ENCODE results near the gene ALDH3A2. TPM values are rescaled to one million over a fixed set of nuclear protein-coding genes. Genes with fewer than 3 reads are reported as not detected.

ALDH3A2 gene
- total RNA-seq, 2 donors from 2014 or later: 26.9 to 60.1 TPM

GRCh38 chr17:19673623-19674022, 25.1 kb downstream of the ALDH3A2 start:
- H3K9ac ChIP-seq (ENCODE audit: extremely low read depth, low read length, poor library complexity, severe bottlenecking): no peak overlapping the region
- H3K4me1 Mint-ChIP-seq: no peaks in the 10 kb centered on the region

GRCh38 chr17:19676896-19677295, 28.3 kb downstream of the ALDH3A2 start:
- Mint-ChIP-seq H3K27me3 (ENCODE audit: insufficient read depth) (no peaks in the 10 kb centered on the region), H3K9me3 (peaks cover 41% of the 10 kb centered on the region), H3K4me3 (no peak overlapping the region), H3K27ac (no peak overlapping the region), H3K36me3 (ENCODE audit: low read depth) (peaks cover 83% of the 10 kb centered on the region), H3K4me1 (no peaks in the 10 kb centered on the region)
- H3K9me3 ChIP-seq (ENCODE audit: control insufficient read depth, low read length): peaks cover 43% of the 10 kb centered on the region
- H3K36me3 ChIP-seq (ENCODE audit: control insufficient read depth, insufficient read depth, low read length): peaks cover 76% of the 10 kb centered on the region
- TF ChIP-seq, protein P1, sequence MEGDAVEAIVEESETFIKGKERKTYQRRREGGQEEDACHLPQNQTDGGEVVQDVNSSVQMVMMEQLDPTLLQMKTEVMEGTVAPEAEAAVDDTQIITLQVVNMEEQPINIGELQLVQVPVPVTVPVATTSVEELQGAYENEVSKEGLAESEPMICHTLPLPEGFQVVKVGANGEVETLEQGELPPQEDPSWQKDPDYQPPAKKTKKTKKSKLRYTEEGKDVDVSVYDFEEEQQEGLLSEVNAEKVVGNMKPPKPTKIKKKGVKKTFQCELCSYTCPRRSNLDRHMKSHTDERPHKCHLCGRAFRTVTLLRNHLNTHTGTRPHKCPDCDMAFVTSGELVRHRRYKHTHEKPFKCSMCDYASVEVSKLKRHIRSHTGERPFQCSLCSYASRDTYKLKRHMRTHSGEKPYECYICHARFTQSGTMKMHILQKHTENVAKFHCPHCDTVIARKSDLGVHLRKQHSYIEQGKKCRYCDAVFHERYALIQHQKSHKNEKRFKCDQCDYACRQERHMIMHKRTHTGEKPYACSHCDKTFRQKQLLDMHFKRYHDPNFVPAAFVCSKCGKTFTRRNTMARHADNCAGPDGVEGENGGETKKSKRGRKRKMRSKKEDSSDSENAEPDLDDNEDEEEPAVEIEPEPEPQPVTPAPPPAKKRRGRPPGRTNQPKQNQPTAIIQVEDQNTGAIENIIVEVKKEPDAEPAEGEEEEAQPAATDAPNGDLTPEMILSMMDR (conservative IDR thresholded peaks at IDR 0.05): no peak
- no peak overlapping the region for H3K27ac ChIP-seq (ENCODE audit: low read depth, low read length)
- H3K9ac ChIP-seq (ENCODE audit: extremely low read depth, low read length, poor library complexity, severe bottlenecking): no peak overlapping the region
- DNase-seq: no peak
- H3K4me3 ChIP-seq (ENCODE audit: low read length): peak overlapping the region; percentile 23
- no peaks in the 10 kb centered on the region for H3K27me3 ChIP-seq (ENCODE audit: control insufficient read depth, insufficient read depth, low read length, poor library complexity, severe bottlenecking)
- 95 to 96% methylated on average over 3 to 4 of the region's 4 CpGs for WGBS, 2 experiments (ENCODE audit: insufficient coverage in 1 of 2, insufficient read length in 1 of 2)
- H3K4me1 ChIP-seq (ENCODE audit: control insufficient read depth, insufficient read depth, low read length): no peaks in the 10 kb centered on the region

More at GRCh38 chr17:19673623-19674022, 25.1 kb downstream of the ALDH3A2 start:
- no peak overlapping the region for H3K27ac ChIP-seq (ENCODE audit: low read depth, low read length)
- no peaks in the 10 kb centered on the region for H3K4me1 ChIP-seq (ENCODE audit: control insufficient read depth, insufficient read depth, low read length)
- Mint-ChIP-seq H3K36me3 (ENCODE audit: low read depth) (peaks cover 87% of the 10 kb centered on the region), H3K27me3 (ENCODE audit: insufficient read depth) (no peaks in the 10 kb centered on the region), H3K4me3 (no peak overlapping the region), H3K9me3 (peaks cover 34% of the 10 kb centered on the region), H3K27ac (no peak overlapping the region)
- no peak for DNase-seq
- H3K9me3 ChIP-seq (ENCODE audit: control insufficient read depth, low read length): peaks cover 38% of the 10 kb centered on the region
- no peak overlapping the region for H3K4me3 ChIP-seq (ENCODE audit: low read length)
- TF ChIP-seq, protein P1 (conservative IDR thresholded peaks at IDR 0.05): no peak
- no peaks in the 10 kb centered on the region for H3K27me3 ChIP-seq (ENCODE audit: control insufficient read depth, insufficient read depth, low read length, poor library complexity, severe bottlenecking)
- H3K36me3 ChIP-seq (ENCODE audit: control insufficient read depth, insufficient read depth, low read length): peaks cover 86% of the 10 kb centered on the region
- WGBS, 2 experiments (ENCODE audit: insufficient coverage in 1 of 2, insufficient read length in 1 of 2): 93 to 98% methylated on average over 3 of the region's 3 CpGs

- no peak overlapping the region for H3K9ac ChIP-seq (ENCODE audit: extremely low read depth, low read length, poor library complexity, severe bottlenecking)
- H3K4me3 ChIP-seq (ENCODE audit: low read length): peak overlapping the region; percentile 13
- H3K9me3 ChIP-seq (ENCODE audit: control insufficient read depth, low read length): peaks cover 43% of the 10 kb centered on the region
- Mint-ChIP-seq H3K4me1 (no peaks in the 10 kb centered on the region), H3K27me3 (ENCODE audit: insufficient read depth) (no peaks in the 10 kb centered on the region), H3K4me3 (no peak overlapping the region), H3K36me3 (ENCODE audit: low read depth) (peaks cover 82% of the 10 kb centered on the region), H3K27ac (no peak overlapping the region), H3K9me3 (peaks cover 44% of the 10 kb centered on the region)
- no peaks in the 10 kb centered on the region for H3K27me3 ChIP-seq (ENCODE audit: control insufficient read depth, insufficient read depth, low read length, poor library complexity, severe bottlenecking)
- no peaks in the 10 kb centered on the region for H3K4me1 ChIP-seq (ENCODE audit: control insufficient read depth, insufficient read depth, low read length)
- TF ChIP-seq, protein P1 (conservative IDR thresholded peaks at IDR 0.05): no peak
- WGBS, 2 experiments (ENCODE audit: insufficient coverage in 1 of 2, insufficient read length in 1 of 2): 99 to 100% methylated on average over 3 to 5 of the region's 5 CpGs
- peak; percentile 70 for DNase-seq
- H3K27ac ChIP-seq (ENCODE audit: low read depth, low read length): no peak overlapping the region
- H3K36me3 ChIP-seq (ENCODE audit: control insufficient read depth, insufficient read depth, low read length): peaks cover 68% of the 10 kb centered on the region
Observed at GRCh38 chr17:19677736-19678379, 29.3 kb downstream of the ALDH3A2 start.
